Aortic smooth muscle cell (primary cell): ENCODE data around the gene PROC. TPM values are rescaled to one million over a fixed set of nuclear protein-coding genes. Genes with fewer than 3 reads are reported as not detected.

Source experiments
- total RNA-seq: library from RNA; depleted of rRNA; stranded (reverse); fragments of >200 nt; gene quantifications from 2 replicates; pipeline ENCODE4 v1.2.3, GENCODE V29; 2014

Gene PROC
- total RNA-seq = 0.19 TPM in 1 of 2 replicates, not detected in the other

DNA sequence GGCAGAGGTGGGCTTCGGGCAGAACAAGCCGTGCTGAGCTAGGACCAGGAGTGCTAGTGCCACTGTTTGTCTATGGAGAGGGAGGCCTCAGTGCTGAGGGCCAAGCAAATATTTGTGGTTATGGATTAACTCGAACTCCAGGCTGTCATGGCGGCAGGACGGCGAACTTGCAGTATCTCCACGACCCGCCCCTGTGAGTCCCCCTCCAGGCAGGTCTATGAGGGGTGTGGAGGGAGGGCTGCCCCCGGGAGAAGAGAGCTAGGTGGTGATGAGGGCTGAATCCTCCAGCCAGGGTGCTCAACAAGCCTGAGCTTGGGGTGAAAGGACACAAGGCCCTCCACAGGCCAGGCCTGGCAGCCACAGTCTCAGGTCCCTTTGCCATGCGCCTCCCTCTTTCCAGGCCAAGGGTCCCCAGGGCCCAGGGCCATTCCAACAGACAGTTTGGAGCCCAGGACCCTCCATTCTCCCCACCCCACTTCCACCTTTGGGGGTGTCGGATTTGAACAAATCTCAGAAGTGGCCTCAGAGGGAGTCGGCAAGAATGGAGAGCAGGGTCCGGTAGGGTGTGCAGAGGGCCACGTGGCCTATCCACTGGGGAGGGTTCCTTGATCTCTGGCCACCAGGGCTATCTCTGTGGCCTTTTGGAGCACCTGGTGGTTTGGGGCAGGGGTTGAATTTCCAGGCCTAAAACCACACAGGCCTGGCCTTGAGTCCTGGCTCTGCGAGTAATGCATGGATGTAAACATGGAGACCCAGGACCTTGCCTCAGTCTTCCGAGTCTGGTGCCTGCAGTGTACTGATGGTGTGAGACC is at the start of gene PROC:
TSS of gene PROC (plus strand) at position 128 of the 812 bp plus-strand sequence. CDS start 1,516 bp downstream, outside the sequence.

DNA sequence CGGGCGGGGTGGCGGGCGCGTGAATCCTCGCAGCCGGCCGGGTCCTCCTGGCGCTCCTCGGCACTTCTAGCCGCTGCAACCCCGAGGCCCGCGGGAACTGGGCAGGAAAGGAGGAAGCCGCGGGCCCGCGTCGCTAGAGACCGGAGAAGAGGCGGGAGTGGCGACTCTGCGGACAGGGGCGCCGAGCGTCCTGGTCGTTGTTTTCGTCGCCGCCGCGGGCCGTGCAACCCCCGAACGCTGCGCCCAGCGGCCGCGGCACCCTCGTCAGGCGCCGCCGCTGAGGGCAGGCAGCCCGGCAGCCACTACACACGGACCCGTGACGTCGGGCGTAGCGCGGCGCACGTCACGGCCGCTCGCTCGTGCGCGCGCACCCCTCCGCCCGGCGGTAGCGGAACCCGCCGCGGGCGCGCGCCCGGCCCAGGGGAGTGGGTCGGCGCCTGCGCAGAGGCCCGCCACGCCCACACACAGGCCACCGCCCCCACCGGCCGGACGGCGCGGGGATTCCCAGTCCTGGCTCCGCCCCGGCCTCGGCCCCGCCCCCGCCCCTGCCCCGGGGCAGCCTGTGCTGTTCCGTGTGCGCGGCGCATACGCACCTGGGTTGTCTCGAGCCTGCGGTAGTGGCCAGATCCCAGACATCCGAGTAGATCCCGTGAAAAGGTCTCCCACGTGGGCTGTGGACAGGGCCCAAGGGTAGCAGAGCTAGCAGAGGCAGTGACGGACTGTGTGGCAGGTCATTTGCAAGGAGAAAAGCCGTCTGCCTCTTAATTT is 30.4 kb upstream of the PROC start, which contains the start of gene MAP3K2:
TSS of gene MAP3K2 (minus strand) at position 321 of the 768 bp plus-strand sequence. CDS start 44,846 bp downstream, outside the sequence.

Other genes starting within 250 kb of the PROC start
- gene CYP27C1, start 198.1 kb upstream of the PROC start, total RNA-seq = not detected in 2 replicates
- 34.3 and 42.9 TPM in 2 replicates for gene ERCC3, start 124.3 kb upstream of the PROC start, total RNA-seq
- gene MAP3K2, start 30.5 kb upstream of the PROC start, total RNA-seq = 22.5 and 28.7 TPM in 2 replicates
- gene IWS1, start 108.1 kb downstream of the PROC start, total RNA-seq = 45.6 and 48.6 TPM in 2 replicates
- gene MYO7B, start 117.3 kb downstream of the PROC start, total RNA-seq = 0.06 and 0.13 TPM in 2 replicates
- gene GPR17, start 227.7 kb downstream of the PROC start, total RNA-seq = not detected in 2 replicates